HepG2 (cell line): ENCODE measurements around the gene EPX. TPM values are rescaled to one million over a fixed set of nuclear protein-coding genes. Genes with fewer than 3 reads are reported as not detected.
A peak's percentile ranks its signal among the peaks of the same experiment; 100 is the strongest.

ENCODE experiments used
- ESRRA ChIP-seq: sonication (generic); formaldehyde crosslinking; IDR thresholded peaks from 2 replicates; pipeline ENCODE4 v1.5.1; 2020; ENCODE audit warnings: mild to moderate bottlenecking, low read depth, missing genetic modification reagents
- FOXA3 ChIP-seq: IDR thresholded peaks from 2 replicates; pipeline ENCODE4 v1.6.1; 2016; ENCODE audit warnings: missing genetic modification reagents, missing compliant biosample characterization
- KDM6A ChIP-seq: IDR thresholded peaks from 2 replicates; pipeline ENCODE4 v1.6.1; 2016; ENCODE audit warnings: low read depth
- MXI1 ChIP-seq: IDR thresholded peaks from 3 replicates; pipeline ENCODE4 v1.6.1; 2012; ENCODE audit warnings: low read depth, low read length, inconsistent platforms, borderline replicate concordance
- NFE2L1 ChIP-seq: sonication (generic); formaldehyde crosslinking; IDR thresholded peaks from 2 replicates; pipeline ENCODE4 v1.4.0; 2020; ENCODE audit warnings: missing genetic modification reagents, mild to moderate bottlenecking, borderline replicate concordance
- POLR2AphosphoS5 ChIP-seq: IDR thresholded peaks from 2 replicates; pipeline ENCODE4 v1.6.1; 2012; ENCODE audit warnings: low read depth, low read length
- RBFOX2 ChIP-seq: fragments of 200-400 bp; formaldehyde crosslinking; IDR thresholded peaks from 2 replicates; pipeline ENCODE4 v1.6.1; 2017; ENCODE audit warnings: low read depth, mild to moderate bottlenecking, low read length
- RXRA ChIP-seq: sonication (generic); formaldehyde crosslinking; IDR thresholded peaks from 2 replicates; pipeline ENCODE4 v1.5.1; 2020; ENCODE audit warnings: missing genetic modification reagents
- SETDB1 ChIP-seq: sonication (generic); formaldehyde crosslinking; IDR thresholded peaks from 2 replicates; pipeline ENCODE4 v1.5.1; 2020; ENCODE audit warnings: missing genetic modification reagents, mild to moderate bottlenecking, borderline replicate concordance
- TBX2 ChIP-seq: sonication (generic); formaldehyde crosslinking; IDR thresholded peaks from 2 replicates; pipeline ENCODE4 v1.5.0; 2020; ENCODE audit warnings: missing genetic modification reagents, mild to moderate bottlenecking, borderline replicate concordance
- TBX3 ChIP-seq: fragments of 450-650 bp; IDR thresholded peaks from 2 replicates; pipeline ENCODE4 v1.6.1; 2017; ENCODE audit warnings: antibody characterized with exemption, mild to moderate bottlenecking, inconsistent platforms, borderline replicate concordance
- TEAD3 ChIP-seq: optimal IDR thresholded peaks from 2 replicates; pipeline ENCODE3; 2016; ENCODE audit warnings: borderline replicate concordance
- ZBTB7B ChIP-seq: sonication (generic); formaldehyde crosslinking; IDR thresholded peaks from 2 replicates; pipeline ENCODE4 v1.4.0; 2020; ENCODE audit warnings: missing genetic modification reagents
- ZKSCAN1 ChIP-seq: fragments of 150-350 bp; IDR thresholded peaks from 2 replicates; pipeline ENCODE4 v1.6.1; 2014; ENCODE audit warnings: low read length
- ZMYM3 ChIP-seq: sonication (generic); formaldehyde crosslinking; IDR thresholded peaks from 2 replicates; pipeline ENCODE4 v1.5.1; 2020; ENCODE audit warnings: mild to moderate bottlenecking, missing genetic modification reagents
- ZNF12 ChIP-seq: sonication (generic); formaldehyde crosslinking; IDR thresholded peaks from 2 replicates; pipeline ENCODE4 v1.5.0; 2020; ENCODE audit warnings: missing genetic modification reagents
- ZNF232 ChIP-seq: sonication (generic); formaldehyde crosslinking; IDR thresholded peaks from 2 replicates; pipeline ENCODE4 v1.4.0; 2020; ENCODE audit warnings: missing genetic modification reagents, borderline replicate concordance
- ZNF329 ChIP-seq: sonication (generic); formaldehyde crosslinking; IDR thresholded peaks from 2 replicates; pipeline ENCODE4 v1.9.0; 2021; ENCODE audit warnings: low read depth, mild to moderate bottlenecking, missing genetic modification reagents
- ZNF335 ChIP-seq: sonication (generic); formaldehyde crosslinking; IDR thresholded peaks from 2 replicates; pipeline ENCODE4 v1.4.0; 2020; ENCODE audit warnings: missing genetic modification reagents
- ZSCAN21 ChIP-seq: sonication (generic); formaldehyde crosslinking; IDR thresholded peaks from 2 replicates; pipeline ENCODE4 v1.8.0; 2022; ENCODE audit warnings: mild to moderate bottlenecking, missing genetic modification reagents, moderate library complexity, borderline replicate concordance
- polyA plus RNA-seq, 8 experiments: library from polyadenylated mRNA; depleted of rRNA in 3 of 8; stranded (reverse) in 7 of 8; unstranded in 1 of 8; fragments of >200 nt; fragmentation: Illumina TruSeq in 4 of 8; extraction: Trizol in 4 of 8; gene quantifications; 2 replicates each; pipeline versions ENCODE4 v1.2.1 to v1.2.3, GENCODE V29; 2011 to 2016; ENCODE audit warnings: low read depth in 4 of 8, missing spikeins in 1 of 8, mixed read lengths in 1 of 8; ENCODE audit not compliant: insufficient read depth in 1 of 8
- total RNA-seq, 5 experiments: library from RNA; depleted of rRNA; stranded (reverse); fragments of >200 nt; fragmentation: Illumina TruSeq; extraction: Trizol; gene quantifications; 2 replicates each; pipeline ENCODE4 v1.2.3, GENCODE V29; 2016; ENCODE audit warnings: low read depth in 1 of 5
- TF ChIP-seq, protein P1 (sequence below): sonication (generic); formaldehyde crosslinking; IDR thresholded peaks from 2 replicates; pipeline ENCODE4 v1.4.0; 2020; ENCODE audit warnings: missing genetic modification reagents, borderline replicate concordance
- TF ChIP-seq, protein P2 (sequence below): sonication (generic); formaldehyde crosslinking; IDR thresholded peaks from 2 replicates; pipeline ENCODE4 v1.5.0; 2020; ENCODE audit warnings: missing genetic modification reagents
- TF ChIP-seq, protein P3 (sequence below): sonication (generic); formaldehyde crosslinking; IDR thresholded peaks from 2 replicates; pipeline ENCODE4 v1.4.0; 2020; ENCODE audit warnings: missing genetic modification reagents

Gene EPX
- total and polyA plus RNA-seq, 2 of the 13 experiments (the other 11 are each of a cell fraction or from before 2014, with no cell fraction given), result not detected

DNA sequence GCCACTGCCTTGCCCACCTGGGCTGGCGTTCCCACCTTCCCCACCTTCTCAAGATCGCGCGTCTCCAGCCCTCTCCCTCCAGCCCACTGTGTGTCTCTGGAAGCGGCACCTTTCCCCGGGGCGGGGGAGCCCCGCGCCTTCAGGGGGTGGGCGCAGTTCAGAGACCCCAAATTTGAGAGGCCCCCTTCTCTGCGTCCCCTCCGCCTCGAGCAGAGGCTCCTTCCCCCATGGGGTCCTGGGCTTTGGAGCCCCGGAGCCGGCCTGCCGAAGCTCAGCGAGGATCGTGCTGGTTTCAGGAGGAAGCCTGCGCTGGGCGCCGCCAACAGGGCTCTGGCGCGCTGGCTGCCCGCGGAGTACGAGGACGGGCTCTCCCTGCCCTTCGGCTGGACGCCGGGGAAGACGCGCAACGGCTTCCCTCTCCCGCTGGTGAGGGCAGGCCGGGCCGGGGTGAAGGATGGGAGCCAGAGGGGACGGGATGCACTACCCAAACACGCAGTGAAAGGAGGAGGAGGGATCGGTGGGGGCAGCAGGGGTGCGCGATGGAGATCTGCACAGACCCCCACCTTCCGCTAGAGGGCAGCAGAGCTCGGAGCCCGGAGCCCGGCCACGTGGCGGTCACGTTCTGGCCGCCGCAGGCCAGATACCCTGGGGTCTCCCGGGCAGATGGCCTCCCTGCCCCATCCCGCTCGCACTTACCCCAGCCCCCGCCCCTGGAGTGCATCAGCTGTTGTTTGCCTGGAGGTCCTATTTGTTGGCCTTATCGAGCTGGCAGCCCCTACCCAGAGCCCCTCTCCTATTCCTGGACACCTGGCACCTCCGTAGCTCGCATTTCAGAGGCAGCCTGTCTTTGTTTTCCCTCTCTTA is 57.0 kb downstream of the EPX start (continued):
- TF ChIP-seq MXI1 (no peak), RXRA (CRISPR knock-in tag) (peak; percentile 52; the same call in 1 of the 2 replicates), ZMYM3 (CRISPR knock-in tag) (0 out of 2 replicates have a peak, but pooled peaks have one; percentile 38), POLR2AphosphoS5 (no peak), FOXA3 (CRISPR knock-in tag) (no peak), SETDB1 (CRISPR knock-in tag) (no peak), ZBTB7B (0 out of 2 replicates have a peak, but pooled peaks have one; percentile 43), ZNF232 (peak; percentile 92; the same call in 1 of the 2 replicates), ZSCAN21 (CRISPR knock-in tag) (peak; percentile 76; the same call in 1 of the 2 replicates), ZNF329 (CRISPR knock-in tag) (peak; percentile 80), NFE2L1 (CRISPR knock-in tag) (no peak), TBX3 (no peak), TEAD3 (no peak), KDM6A (no peak), TBX2 (CRISPR knock-in tag) (peak; percentile 65; the same call in 1 of the 2 replicates), RBFOX2 (peak; percentile 29; the same call in 1 of the 2 replicates), ZKSCAN1 (no peak), ESRRA (CRISPR knock-in tag) (no peak), ZNF335 (CRISPR knock-in tag) (no peak), ZNF12 (CRISPR knock-in tag) (no peak; the same call in 1 of the 2 replicates)
- TF ChIP-seq, protein P1, sequence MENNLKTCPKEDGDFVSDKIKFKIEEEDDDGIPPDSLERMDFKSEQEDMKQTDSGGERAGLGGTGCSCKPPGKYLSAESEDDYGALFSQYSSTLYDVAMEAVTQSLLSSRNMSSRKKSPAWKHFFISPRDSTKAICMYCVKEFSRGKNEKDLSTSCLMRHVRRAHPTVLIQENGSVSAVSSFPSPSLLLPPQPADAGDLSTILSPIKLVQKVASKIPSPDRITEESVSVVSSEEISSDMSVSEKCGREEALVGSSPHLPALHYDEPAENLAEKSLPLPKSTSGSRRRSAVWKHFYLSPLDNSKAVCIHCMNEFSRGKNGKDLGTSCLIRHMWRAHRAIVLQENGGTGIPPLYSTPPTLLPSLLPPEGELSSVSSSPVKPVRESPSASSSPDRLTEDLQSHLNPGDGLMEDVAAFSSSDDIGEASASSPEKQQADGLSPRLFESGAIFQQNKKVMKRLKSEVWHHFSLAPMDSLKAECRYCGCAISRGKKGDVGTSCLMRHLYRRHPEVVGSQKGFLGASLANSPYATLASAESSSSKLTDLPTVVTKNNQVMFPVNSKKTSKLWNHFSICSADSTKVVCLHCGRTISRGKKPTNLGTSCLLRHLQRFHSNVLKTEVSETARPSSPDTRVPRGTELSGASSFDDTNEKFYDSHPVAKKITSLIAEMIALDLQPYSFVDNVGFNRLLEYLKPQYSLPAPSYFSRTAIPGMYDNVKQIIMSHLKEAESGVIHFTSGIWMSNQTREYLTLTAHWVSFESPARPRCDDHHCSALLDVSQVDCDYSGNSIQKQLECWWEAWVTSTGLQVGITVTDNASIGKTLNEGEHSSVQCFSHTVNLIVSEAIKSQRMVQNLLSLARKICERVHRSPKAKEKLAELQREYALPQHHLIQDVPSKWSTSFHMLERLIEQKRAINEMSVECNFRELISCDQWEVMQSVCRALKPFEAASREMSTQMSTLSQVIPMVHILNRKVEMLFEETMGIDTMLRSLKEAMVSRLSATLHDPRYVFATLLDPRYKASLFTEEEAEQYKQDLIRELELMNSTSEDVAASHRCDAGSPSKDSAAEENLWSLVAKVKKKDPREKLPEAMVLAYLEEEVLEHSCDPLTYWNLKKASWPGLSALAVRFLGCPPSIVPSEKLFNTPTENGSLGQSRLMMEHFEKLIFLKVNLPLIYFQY (CRISPR knock-in tag), result peak; percentile 23; the same call in 1 of the 2 replicates
- TF ChIP-seq, protein P2, sequence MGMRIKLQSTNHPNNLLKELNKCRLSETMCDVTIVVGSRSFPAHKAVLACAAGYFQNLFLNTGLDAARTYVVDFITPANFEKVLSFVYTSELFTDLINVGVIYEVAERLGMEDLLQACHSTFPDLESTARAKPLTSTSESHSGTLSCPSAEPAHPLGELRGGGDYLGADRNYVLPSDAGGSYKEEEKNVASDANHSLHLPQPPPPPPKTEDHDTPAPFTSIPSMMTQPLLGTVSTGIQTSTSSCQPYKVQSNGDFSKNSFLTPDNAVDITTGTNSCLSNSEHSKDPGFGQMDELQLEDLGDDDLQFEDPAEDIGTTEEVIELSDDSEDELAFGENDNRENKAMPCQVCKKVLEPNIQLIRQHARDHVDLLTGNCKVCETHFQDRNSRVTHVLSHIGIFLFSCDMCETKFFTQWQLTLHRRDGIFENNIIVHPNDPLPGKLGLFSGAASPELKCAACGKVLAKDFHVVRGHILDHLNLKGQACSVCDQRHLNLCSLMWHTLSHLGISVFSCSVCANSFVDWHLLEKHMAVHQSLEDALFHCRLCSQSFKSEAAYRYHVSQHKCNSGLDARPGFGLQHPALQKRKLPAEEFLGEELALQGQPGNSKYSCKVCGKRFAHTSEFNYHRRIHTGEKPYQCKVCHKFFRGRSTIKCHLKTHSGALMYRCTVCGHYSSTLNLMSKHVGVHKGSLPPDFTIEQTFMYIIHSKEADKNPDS (CRISPR knock-in tag), result no peak
- TF ChIP-seq, protein P3, sequence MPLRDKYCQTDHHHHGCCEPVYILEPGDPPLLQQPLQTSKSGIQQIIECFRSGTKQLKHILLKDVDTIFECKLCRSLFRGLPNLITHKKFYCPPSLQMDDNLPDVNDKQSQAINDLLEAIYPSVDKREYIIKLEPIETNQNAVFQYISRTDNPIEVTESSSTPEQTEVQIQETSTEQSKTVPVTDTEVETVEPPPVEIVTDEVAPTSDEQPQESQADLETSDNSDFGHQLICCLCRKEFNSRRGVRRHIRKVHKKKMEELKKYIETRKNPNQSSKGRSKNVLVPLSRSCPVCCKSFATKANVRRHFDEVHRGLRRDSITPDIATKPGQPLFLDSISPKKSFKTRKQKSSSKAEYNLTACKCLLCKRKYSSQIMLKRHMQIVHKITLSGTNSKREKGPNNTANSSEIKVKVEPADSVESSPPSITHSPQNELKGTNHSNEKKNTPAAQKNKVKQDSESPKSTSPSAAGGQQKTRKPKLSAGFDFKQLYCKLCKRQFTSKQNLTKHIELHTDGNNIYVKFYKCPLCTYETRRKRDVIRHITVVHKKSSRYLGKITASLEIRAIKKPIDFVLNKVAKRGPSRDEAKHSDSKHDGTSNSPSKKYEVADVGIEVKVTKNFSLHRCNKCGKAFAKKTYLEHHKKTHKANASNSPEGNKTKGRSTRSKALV (CRISPR knock-in tag), result no peak
